Cerebellar nuclear complex (tissue), 1 donor: ENCODE measurements around the gene RFC4.
"Not testable (repeated sequence)": the region's sequence is repeated elsewhere in the genome, so short reads cannot be mapped to it uniquely, and the experiment has no call there.

Experiments
- DNase-seq, 2 experiments: peaks; one replicate each; lab custom pipeline; 2025; lab: John Stamatoyannopoulos, UW

RFC4 gene

DNA sequence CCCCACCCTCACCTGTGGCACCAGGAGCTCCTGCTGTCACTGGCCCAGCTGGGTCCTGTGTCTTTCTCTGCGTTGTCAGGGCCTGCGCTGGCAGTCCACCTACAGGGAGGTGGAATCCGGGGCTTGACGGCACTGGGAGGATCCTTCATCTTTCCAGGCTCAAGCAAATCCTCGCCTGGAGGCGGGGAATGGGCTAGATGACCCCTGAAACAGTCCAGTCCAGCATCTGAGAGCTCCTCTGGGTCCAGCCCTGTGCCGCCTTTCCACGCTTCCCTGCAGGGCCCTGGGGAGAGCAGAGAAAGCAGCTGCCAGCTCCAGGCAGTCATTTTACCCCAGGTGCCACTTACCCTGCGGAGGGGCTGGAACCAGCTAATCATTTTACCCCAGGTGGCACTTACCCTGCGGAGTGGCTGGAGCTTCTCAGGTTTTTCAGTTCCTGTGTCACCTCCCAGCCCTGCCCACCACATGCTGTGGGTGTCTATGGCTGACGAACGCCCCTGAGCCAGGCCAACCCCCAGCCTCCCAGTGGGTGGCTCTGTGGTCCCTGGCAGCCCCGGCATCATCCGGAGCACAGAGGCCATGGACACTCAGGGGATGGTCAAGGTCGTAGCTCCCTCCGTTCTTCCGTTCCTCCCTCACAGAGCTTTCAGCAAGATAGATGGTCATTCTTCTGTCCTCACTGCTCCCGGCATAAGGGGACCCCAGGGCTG is 18.3 kb upstream of the RFC4 start:
- DNase-seq: no peak

DNA sequence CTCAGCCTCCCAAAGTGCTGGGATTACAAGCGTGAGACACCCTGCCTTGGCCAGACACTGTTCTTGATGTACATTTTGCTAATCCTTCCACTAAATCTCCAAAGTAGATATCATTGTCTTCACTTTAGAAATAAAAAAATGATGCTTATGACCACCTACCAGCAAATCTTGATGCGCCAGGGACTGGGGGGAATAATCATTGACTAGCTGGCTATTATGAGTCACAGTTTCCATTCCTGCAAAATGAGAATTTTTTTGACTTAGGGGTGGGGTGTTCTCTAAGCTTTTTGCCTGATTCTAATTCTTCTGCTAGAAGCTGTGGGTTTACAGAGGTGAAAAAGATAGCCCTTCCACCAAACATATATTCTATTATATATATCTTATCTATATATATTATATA is 17.1 kb upstream of the RFC4 start:
- no peak for DNase-seq

DNA sequence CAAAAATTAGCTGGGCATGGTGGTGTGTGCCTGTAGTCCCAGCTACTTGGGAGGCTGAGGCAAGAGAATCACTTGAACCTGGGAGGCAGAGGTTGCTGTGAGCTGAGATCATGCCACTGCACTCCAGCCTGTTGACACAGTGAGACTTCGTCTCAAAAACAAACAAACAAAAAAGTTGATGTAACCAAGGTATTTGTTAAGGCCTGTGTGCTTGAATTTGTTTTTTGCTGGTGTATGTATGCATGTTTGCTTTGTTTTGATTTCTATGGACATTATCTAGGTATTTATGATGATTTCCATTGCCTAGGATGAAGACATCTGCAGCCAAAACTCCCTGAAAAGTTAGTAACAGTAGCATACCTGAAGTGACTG is 16.1 kb upstream of the RFC4 start:
- not testable (repeated sequence) for DNase-seq

DNA sequence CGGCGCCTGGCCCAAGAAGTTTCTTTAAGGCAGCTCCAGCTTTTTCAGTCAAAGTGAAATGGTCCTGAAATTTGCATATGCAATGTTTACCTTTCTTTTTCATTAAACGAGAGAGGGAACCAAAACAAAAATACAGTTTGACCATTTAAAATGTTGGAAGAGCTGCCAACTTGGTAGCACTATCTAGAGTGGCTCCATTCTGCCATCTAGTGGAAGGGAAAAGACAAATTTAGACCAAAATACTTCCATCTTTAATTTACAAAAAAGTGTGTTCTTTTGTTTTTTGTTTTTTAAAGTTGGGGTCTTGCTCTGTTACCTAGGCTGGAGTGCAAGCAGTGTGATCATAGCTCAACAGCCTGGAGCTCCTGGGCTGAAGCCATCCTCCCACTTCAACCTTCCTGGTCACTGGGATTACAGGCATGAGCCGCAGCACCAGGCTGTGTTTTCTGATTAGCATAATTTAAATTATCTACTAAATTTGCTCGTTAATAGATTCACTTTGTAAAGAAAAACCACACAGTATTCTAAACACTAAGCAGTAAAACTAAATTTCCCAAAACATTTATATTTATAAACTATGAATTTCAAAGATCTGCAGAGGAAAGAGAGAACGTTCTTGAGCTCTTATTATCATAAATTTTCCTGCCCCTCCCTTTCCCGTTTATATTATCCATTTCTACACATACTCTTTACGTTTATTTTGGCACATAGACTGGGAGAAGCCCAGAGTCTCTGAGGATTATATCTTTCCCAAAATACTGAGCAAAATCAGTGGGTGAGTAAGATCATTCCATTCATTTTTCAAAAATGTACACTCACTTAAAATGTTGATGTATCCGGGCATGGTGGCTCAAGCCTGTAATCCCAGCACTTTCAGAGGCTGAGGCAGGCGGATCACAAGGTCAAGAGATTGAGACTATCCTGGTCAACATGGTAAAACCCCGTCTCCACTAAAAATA is 15.4 kb upstream of the RFC4 start:
- DNase-seq: no peak

DNA sequence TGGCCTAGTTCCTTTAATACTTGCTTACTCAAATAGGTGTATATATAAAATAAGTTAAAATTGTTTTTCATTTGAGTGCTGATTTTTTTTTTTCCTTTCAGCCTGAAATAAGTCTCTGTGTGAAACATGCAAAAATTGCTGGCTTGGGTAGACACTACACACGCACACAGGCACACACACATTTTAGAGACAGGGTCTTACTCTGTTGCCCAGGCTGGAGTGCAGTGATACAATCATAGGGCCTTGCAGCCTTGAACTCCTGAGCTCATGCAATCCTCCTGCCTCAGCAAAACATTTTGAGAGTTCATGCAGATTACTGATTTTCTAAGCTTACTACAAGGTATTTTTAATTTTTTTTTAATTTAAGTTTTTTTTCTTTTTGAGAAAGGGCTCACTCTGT is 12.7 kb upstream of the RFC4 start:
- no peak for DNase-seq

DNA sequence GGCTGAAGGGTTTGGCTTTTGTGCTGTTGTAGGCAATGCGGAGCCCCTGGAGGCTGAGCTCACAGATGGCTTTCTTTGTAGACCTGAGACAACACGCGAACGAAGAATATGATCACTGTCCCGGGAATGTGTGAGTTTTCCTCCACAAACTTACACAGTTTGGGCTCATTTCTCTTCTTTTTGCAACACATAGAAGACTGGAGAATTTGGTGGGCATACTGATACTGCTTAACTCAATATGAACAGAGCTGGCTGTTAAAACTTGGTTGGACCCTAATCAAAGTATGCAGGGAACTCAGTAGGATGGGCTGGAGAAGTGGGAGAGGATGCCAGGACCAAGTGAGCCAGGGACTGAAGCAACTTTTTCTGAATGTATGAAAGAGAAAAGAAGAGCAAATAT is 12.2 kb upstream of the RFC4 start:
- no peak for DNase-seq

- DNase-seq: no peak
Observed at GRCh38 chr3:186815435-186815834, 9.2 kb upstream of the RFC4 start.

DNA sequence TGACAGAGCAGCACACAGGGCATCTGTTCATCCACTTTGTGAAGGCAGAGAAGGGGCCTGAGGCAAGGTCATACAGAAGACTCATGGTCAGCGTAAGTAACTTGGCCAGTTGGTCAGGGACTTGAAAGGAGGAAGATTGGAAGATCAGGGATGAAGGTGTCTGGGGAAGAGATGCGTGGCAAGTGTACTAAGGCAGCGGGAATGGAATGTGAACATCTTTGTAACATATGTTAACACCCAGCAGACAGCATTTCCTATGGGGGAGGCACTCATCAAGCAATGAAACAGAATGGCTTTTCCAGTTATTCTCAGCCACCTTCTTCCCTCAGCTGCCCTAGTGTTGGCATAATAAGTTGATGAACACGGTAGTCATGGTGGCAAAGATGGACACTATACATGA is 7.8 kb upstream of the RFC4 start:
- no peak for DNase-seq

- DNase-seq: not testable (repeated sequence)
Observed at GRCh38 chr3:186811313-186811712, 5.0 kb upstream of the RFC4 start.

DNA sequence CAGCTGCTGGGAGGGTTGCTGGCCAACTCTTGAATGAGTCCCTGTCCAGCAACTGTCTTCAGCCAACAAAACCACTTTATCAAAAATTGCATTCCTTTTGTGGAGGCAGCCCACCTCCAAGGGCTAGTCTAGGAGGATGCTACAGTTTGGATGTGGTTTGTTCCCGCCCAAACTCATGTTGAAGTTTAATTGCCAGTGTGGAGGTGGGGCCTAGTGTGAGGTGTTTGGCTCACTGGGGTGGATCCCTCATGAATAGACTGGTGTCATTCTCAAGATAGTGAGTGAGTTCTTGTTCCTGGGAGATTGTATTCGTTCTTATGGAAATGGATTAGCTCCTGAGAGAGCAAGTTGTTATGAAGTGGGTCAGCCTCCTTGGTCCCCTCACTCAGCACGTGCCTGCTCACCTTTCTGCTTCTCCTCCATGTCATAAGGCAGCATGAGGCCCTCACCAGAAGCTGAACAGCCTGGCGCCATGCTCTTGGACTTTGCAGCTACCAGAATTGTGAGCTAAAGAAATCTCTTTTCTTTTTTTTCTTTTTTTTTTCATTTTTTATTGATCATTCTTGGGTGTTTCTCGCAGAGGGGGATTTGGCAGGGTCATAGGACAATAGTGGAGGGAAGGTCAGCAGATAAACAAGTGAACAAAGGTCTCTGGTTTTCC is 4.2 kb upstream of the RFC4 start:
- no peak for DNase-seq

- no peak for DNase-seq
Observed at GRCh38 chr3:186807231-186807630, 949 bp upstream of the RFC4 start.

- not testable (repeated sequence) for DNase-seq
Observed at GRCh38 chr3:186803447-186803846, 2.8 kb downstream of the RFC4 start.

DNA sequence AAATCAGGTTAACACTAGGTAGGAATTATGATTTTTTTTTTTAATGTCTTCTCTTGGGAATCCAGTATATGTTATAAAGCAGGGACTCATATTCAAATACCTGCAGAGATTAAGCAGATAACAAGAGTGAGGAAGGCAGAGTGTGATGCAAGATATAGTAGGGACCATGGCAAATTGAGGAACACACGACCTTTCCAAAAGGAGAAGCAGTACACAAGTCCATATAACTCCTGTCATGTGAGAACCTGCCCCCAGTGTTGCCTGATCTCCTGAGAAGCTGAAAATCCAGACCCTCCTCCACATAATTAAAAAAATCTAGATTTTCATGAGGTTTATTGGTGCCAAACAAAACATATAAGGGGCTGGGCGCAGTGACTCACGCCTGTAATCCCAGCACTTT is 3.6 kb downstream of the RFC4 start:
- DNase-seq: no peak

DNA sequence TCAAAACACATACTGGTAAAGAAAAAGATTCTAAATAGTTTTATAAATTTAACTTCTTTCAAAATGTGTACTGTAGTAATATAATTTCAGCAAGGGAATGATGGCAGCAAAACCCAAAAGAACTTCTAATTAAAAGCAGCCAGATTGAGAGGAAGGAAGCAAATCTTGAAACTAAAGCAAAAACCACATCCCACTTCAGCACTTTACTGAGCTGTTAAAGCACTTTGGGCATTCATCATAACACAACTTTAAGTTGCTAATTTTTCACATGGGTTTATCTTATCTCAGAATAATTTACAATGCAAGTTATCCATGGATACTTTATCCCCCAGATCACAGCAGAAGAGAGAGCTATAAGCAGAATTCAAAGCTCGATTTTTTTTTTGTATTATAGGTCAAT is 6.0 kb downstream of the RFC4 start:
- no peak for DNase-seq

- DNase-seq: no peak
Observed at GRCh38 chr3:186798239-186798874, 7.9 kb downstream of the RFC4 start.

- no peak for DNase-seq
Observed at GRCh38 chr3:186790261-186790981, 15.9 kb downstream of the RFC4 start.

GRCh38 chr3:186789554-186790260 is 16.6 kb downstream of the RFC4 start:
- DNase-seq: no peak

- no peak for DNase-seq
Observed at GRCh38 chr3:186788482-186789370, 17.6 kb downstream of the RFC4 start.

- no peak for DNase-seq
Observed at GRCh38 chr3:186787642-186788481, 18.4 kb downstream of the RFC4 start.
